HG03159 (cell line): ENCODE data around the gene AKAP7.

Experiments used
- ATAC-seq: cut with Tn5 transposase; IDR thresholded peaks from one replicate; pipeline ENCODE4 v1.9.1; 2021; ENCODE audit warnings: mild to moderate bottlenecking, moderate library complexity; ENCODE audit not compliant: unreplicated experiment

AKAP7 gene

DNA sequence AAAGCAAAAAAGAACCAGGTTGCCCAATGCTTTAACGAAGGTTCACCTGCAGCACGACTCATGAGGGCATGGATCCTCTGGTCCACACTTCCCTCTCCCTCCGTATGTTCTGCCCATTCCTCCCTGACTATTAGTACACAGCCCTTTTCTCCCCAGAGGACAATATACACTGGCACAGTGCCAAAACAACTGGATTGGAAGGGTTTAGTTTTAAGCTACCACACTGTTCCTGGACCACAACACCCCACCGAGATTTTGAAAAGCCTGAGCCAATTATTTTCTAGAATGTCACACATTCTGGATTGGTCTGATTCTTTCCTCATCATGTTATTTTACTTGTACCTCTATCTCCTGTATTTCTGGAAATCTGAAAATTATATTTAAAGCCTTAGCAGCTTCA is 2.9 kb upstream of the AKAP7 start:
- ATAC-seq = no peak

DNA sequence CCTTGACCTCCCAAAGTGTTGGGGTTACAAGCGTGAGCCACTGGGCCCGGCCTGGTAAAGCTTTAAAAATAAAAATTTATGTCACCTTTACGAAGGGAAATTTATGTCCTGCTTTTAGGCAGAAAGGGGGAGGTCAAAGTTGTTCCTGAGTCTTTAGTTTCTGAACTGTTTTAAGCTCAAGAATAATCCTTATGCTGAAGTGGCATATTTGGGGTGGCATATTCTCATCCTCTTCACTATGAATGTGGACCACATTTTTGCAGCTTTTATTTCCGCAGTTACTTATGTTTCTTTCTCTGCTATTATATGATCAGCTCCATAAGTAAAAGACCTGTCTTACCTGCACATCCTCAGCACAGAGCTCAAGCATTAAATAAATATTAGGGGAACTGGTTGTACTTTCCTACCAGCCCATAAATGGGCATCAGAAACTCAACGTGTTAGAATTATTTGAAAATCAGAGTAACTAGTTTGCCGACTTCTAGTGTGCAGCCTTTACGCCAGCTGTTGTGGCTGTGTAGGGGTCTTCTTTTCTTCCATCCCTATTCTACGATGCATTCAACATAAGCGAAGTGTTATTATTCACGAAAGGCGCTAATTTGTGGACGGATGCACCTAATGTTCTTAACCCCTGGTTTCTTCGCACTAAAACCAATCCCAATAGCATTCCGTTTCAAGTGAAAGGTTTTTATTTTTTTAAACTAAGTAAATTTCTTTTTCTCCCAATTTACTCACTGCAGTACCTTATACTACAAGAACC is 867 bp upstream of the AKAP7 start:
- no peak for ATAC-seq

DNA sequence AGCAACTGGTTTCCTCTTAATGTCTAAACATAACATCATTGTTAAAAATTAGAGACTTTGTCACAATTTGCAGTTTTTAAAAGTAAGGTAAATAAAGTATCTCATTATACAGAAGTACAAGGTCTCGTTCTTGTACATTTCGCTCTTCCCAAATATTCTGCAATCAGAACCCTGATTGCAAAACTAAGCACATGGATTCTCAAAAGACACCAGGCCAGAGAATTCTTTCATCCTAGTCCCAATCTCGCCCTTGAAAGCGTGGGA is 355 bp upstream of the AKAP7 start:
- ATAC-seq = no peak

DNA sequence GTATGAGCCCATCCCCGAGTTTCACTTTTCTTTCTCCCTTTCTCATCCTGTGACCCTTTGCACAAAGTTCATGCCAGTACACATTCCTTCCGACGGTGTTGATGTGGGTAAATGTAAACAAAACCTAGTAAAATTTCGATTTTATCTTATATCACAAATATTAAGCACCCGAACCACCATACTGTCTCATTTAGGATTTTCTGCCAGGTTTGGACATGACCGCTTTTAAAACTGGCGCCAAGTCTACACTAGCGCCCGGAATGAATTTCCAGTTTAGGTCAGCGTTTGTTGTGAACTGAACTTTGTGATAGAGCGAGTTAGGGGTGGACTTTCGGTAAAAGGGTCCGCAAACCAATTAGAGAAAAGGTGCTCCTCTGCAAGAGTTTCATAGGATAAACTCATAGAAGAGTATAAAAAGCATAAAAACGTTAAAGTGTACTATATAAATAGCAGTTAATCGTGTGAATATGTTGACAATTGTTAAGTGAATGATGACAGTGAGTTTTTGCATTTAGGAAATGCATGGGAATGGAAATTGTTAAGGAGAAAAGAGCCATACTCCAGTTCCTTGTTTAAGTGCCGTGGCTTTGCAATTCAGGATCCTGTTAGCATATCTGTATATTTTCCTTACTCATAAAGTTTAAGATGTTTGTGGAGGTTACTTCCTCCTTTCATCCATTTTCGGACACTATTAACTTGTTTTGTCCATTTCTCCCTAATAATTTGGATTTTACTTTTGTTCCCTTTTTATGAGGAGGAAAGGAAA is 937 bp downstream of the AKAP7 start:
- no peak for ATAC-seq

DNA sequence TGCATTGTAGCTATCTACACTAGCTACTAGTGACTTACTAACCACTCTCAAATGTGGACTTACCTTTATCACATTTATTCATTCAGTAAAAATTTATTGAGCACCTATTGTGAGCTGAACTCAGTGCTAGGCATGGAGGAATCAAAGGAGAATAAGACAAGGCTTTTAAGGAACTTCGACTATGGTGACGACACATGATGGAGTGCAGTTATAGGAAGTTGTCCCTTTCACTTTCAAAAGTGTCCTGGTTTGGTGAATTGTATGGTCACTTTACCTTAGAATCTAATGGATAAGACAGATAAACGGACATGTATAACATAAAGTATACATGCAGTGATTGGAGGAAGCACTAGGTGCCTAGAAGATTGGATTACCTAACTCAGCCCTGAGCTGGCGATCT is 4.3 kb downstream of the AKAP7 start:
- ATAC-seq = no peak

DNA sequence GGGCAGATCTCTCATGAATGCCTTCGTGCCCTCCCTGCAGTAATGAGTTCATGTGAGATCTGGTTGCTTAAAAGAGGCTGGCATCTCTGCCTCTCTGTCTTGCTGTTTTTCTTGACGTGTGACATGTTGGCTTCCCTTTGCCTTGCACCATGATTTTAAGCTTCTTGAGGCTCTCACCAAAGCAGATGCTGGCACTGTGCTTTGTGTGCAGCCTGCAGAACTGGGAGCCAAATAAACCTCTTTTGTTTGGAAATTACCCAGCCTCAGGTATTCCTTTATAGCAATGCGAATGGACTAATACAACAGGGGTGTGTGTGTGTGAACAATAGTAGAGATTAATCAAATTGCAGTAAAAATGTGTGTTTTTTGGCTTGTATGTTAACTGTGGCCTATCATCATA is 8.1 kb downstream of the AKAP7 start:
- ATAC-seq = no peak

DNA sequence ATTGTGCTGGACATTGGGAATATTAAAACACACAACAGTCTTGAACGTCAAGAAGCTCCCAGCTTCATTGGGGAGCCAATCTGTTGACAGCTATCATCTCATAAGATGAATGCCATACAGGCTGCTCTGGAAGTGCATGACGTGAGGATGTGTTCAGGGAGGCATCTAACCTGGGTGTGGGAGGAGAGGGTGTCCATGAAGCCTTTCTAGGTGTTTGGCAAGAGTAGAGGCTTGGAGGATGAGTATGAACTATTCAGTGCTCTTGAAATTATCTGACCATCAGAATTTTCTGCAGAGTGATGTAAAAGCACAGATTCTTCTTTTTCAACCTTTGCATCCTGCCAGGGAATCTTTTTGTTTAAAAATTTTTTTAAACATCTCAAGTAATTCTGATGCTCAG is 11.6 kb downstream of the AKAP7 start:
- ATAC-seq = no peak

DNA sequence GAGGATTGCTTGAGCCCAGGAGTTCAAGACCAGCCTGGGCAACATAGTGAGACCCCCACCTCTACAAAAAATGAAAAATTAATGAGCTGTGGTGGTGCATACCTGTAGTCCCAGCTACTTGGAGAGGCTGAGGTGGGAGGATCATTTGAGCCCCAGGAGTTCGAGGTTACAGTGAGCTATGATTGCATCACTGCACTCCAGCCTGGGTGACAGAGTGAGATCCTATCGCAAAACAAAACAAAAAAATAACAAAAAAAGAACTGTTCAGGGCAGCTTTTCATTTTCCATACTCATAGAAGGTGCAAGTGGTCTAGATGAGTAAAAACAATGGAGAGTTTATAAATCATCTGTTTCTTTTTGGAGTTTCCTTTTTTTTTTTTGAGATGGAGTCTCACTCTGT is 21.1 kb downstream of the AKAP7 start:
- ATAC-seq = no peak

DNA sequence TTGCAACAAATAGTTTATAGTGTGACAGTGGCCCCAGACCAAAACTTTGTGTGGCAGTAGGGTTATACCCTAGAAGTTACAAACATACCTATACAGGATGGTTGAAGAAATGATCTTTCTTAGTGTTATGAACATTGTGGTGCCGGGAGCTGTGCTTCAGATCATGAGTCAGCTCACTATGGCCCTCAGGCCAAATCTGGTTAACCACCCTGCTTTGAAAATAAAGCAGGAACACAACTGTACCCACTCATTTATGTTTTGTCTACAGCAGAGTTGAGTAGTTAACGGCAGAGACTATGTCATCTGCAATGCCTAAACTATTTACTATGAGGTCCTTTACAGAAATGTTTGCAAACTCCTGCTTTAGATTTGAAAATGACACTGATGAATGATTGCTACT is 24.3 kb downstream of the AKAP7 start:
- ATAC-seq = no peak

DNA sequence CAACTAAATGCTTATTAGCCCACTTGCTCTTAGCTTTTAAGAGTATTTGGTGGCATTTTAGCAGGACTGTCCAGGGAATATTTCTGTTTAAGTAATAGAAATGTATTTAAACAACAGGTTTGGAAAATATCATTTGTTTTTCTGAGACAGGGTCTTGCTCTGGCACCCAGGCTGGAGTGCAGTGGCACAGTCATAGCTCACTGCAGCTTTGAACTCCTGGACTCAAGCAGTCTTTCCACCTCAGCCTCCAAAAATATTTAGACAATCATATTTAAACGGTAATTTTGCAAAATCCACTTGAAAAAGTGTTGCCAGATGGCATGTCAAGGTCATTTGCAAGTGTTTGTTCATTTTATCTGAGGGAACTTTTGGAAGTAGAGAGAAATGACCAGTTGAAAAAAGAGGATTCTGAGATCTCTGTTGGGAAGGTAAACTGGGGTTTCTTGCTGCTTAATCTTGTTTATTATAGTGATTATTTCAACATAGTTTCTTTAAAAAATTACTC is 25.0 kb downstream of the AKAP7 start:
- no peak for ATAC-seq

DNA sequence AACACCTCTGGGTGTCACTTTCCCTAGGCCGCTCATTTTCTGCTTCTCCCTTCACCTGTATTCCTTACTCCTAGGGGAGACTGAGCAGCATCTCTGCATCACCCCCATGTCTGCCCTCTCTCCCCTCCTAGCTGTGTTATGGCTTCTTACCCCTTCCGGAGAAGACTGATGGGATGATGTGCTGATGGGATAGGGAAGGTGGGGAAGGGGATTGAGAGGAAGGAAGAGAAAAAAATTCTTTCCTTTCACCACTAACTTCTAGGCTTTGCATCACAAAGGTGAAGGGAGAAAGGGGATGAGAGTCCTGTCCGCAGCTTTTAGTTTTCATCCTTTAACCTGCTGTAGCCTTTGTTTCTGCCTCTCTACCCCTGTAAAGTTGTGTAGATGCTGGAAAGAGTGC is 26.7 kb downstream of the AKAP7 start:
- no peak for ATAC-seq

DNA sequence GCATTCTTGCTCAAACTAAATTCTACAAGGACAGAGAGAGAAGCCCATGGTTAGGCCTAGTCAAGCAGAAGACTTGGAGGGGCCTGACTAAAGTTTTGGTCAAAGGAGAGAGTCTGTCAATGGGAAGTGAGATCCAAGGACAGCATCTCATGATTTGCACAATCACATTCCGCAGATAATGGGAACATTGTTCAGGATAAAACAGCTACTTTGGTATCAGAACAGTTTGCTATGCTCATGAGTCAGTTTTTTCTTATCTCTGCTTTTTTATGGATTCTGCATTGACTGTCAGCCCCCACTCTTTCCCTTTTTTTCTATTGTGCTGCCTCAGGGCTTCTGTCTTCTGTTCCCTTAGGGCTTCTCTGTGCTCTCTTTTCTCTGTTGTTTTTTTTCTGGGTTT is 28.6 kb downstream of the AKAP7 start:
- ATAC-seq = no peak

DNA sequence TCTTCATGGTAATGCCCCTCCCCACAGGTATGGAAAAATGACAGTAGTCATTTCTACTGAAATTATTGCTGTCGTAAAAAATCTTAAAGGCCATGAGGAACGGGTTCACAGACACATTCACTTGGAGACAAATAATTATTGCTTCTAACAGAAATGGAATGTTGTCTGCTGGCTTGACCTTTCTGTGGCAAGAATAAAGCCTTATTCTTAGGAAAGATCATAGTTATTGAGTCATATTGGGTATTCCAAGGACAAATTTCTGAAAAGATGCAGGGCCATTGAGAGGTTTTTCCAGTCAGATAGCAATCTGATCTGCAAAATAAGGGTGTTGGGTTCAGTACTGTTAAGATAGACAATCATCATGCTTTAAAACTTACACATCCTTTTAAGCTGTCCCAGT is 29.2 kb downstream of the AKAP7 start:
- ATAC-seq = no peak

DNA sequence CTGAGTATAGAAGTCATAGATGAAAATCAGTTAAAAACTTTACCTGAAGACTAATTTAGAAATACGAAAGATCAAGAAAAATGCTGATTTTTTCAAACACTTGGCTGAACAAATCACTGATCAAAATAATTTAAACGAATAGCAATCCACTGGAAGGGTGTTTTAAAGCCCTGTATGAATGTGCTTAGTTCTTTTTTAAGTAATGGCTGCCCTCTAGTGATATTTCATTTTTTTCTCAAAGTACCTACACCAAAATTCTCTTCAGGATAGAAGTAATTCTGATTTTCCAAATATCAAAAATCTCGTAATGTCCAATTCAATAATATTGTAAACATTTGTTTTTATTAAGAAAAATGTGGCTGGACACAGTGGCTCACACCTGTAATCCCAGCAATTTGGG is 32.5 kb downstream of the AKAP7 start:
- ATAC-seq = no peak

DNA sequence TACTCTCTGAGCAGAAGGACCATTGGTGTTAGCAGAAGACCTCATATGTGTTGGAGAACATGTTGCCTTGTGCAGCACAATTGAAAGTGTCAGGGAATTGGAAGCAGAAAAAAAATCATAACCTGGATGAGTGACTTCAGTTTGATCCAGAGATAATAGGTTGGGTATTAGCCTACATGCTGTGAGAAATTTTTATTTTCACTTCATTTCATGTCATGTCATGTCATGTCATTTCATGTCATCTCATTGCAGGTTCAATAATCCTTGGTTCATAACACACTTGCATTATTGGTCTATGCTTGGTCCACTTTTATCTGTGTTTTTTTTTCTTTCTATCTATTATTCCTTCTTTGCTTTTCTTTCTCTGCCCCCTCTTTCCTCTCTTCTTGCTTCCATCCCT is 34.3 kb downstream of the AKAP7 start:
- no peak for ATAC-seq

DNA sequence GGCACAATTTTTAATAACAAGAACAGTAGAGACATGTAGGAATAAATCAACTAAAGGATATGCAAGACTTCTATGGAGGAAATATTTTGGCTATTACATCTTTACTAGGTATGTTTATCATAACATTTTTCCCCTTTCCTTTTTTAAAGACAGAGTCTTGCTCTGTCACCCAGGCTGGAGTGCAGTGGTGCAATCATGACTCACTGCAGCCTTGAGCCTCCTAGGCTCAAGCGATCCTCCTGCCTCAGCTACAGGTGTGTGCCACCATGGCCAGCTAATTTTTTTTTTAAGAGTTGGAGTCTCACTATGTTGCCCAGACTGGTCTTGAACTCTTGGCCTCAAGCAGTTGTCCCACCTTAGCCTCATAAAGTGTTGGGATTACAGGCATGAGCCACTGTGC is 37.0 kb downstream of the AKAP7 start:
- ATAC-seq = no peak

DNA sequence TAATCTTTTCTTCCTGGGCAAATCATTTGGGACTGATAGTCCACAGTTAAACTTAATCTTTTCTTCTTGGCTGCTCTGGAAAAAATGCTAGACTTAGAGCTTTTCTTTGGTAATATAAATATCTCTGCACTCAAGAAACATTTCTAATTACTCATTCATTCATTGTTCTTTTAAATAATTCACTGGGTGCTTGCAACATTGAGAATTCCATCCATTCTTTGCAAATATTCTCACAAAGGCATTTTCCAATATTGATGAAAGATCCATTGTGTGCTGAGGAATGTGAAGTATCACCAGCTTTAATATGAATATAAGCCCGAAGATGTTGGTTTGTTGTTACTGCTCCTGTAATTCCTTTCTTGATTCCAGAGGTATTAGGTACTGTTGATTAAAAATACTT is 38.4 kb downstream of the AKAP7 start:
- no peak for ATAC-seq

DNA sequence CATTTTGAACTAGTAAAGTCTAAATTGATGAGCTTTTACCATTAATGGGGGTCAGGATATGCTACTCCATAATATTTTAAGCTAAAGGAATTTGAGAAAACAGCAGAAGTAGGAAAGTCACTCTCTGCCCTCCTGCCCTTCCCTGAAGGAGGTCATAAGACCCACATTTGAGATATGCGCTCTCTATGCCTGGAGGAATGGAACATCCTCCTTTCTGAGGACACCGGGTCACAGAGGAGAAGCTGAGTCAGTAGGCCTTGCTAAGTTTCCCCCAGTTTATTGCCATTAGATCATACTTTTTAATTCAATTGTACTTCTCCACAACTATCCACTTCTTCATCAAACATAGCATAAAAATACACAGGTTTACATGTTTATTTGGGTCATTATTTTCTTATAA is 40.3 kb downstream of the AKAP7 start:
- ATAC-seq = no peak

DNA sequence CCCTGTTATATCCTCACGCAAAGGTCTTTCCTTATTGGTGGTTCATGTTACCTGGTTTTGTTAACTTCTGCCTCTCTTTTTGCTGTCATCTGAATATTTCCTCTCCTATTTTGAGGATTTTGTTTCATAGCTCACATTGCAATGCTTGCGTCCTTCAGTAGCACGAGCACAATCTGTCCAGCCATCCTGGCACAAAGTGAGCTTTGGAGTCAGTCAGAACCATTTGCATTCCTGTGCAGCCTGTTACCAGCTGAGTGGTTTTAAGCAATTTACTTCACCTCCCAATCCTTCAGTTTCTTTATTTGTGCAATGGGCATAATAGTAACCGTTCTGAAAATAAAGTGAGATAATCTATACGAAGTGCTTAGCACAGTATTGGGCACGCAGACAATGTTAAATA is 42.7 kb downstream of the AKAP7 start:
- ATAC-seq = no peak

DNA sequence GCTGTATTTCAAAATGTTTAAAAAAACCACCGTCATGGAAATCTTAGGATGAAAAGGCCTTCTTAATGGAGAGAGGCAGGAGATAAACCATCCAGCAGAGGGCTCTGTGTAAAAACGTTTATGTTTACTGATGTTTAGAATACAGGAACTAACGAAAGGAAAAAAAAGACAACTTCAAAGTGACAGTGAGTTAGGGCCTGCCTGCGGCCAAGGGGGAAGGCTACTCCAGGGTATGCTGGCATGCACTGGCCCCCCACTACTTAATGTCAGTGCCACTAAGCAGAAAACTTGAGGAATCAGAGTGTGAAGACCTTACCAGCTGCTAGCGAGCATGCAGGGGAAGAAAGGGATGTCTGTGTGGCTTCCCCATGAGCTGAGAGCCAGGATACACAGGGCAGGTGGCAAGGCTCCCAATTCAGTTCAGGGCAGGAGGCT is 47.7 kb downstream of the AKAP7 start:
- peak; percentile 60 for ATAC-seq

DNA sequence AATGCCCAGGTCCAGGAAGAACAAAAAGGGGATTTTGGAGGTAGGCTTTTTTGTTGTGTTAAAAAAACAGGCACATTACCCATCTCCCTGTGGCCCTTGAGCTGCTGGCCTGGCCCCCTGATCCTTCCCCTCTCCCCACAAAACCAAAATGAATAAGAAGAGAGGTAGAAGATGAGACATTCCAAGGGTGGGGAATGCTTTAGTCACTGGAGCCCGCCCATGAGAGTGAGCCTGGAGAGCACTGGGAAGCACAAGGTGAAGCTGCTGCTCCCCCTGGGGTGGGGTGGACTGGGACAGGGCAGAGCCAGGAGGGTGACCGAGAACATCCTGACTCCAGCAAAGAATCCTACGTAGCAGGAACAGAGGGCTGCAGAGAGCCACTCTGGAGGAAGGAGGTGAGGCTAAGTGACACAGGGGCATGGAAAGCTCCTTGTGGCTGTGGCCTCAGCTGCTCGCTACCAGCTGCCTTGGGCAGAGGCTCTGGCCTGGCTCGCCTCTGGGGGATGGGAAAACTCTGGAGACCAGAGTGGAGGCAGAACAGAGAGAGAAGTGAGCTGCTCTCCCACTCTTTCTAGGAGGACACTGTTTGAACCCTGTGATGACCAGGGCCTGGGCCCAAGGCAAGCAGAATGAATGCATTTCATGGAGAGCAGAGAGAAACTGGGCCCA is 48.3 kb downstream of the AKAP7 start:
- ATAC-seq = peak; percentile 15

DNA sequence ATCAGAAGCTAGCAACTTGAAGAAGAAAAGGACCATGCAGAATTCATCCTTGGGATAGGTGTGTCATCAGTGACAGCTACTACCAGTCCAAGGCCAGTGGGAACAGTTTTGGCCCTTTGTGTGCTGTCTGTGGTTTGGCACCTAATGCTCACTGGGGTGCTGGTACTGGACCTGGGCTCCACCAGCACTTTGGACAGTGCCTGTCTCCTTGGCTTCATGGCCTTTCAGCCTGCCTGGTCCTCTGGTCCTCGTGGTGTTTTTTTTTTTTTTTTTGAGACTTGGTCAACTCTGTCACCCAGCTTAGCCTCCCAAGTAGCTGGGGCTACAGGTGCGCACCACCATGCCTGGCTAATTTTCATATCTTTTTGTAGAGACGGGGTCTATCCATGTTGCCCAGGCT is 56.3 kb downstream of the AKAP7 start:
- no peak for ATAC-seq
